Hepatocyte (in vitro differentiated cells): ENCODE measurements around the gene ISM2. TPM values are rescaled to one million over a fixed set of nuclear protein-coding genes. Genes with fewer than 3 reads are reported as not detected.
A peak's percentile ranks its signal among the peaks of the same experiment; 100 is the strongest.

Experiments used
- DNase-seq: peaks from one replicate; pipeline ENCODE4 v3.0.0-alpha.2; 2016; ENCODE audit warnings: low spot score
- H2AFZ ChIP-seq: fragments of 200-600 bp; sonication (generic); 2 replicates; pipeline ENCODE4 v1.6.0; 2016; ENCODE audit warnings: antibody characterized with exemption, mild to moderate bottlenecking
- H3K27ac ChIP-seq: fragments of 200-600 bp; sonication (generic); 2 replicates; pipeline ENCODE4 v1.5.1; 2016; ENCODE audit warnings: mild to moderate bottlenecking
- H3K27me3 ChIP-seq: fragments of 200-600 bp; sonication (generic); 2 replicates; pipeline ENCODE4 v1.6.1; 2016
- H3K36me3 ChIP-seq: fragments of 200-600 bp; sonication (generic); replicated peaks from 2 replicates; pipeline ENCODE4 v1.5.1; 2016; ENCODE audit warnings: low read depth; ENCODE audit not compliant: insufficient read depth
- H3K4me1 ChIP-seq: fragments of 200-600 bp; sonication (generic); 2 replicates; pipeline ENCODE4 v1.5.1; 2016; ENCODE audit warnings: mild to moderate bottlenecking, moderate library complexity; ENCODE audit not compliant: insufficient read depth
- H3K4me2 ChIP-seq: fragments of 200-600 bp; sonication (generic); 2 replicates; pipeline ENCODE4 v1.6.0; 2016
- H3K4me3 ChIP-seq: fragments of 200-600 bp; sonication (generic); 2 replicates; pipeline ENCODE4 v1.5.1; 2016; ENCODE audit warnings: mild to moderate bottlenecking
- H3K79me2 ChIP-seq: fragments of 200-600 bp; sonication (generic); 2 replicates; pipeline ENCODE4 v1.6.0; 2017; ENCODE audit warnings: mild to moderate bottlenecking
- H3K9me2 ChIP-seq: fragments of 200-600 bp; sonication (generic); replicated peaks from 2 replicates; pipeline ENCODE4 v1.6.0; 2017; ENCODE audit warnings: mild to moderate bottlenecking; ENCODE audit not compliant: insufficient read depth
- H3K9me3 ChIP-seq: fragments of 200-600 bp; sonication (generic); 2 replicates; pipeline ENCODE4 v1.5.1; 2016; ENCODE audit warnings: low read depth, mild to moderate bottlenecking
- H4K20me1 ChIP-seq: fragments of 200-600 bp; sonication (generic); 2 replicates; pipeline ENCODE4 v1.6.0; 2016; ENCODE audit warnings: mild to moderate bottlenecking; ENCODE audit not compliant: insufficient read depth, poor library complexity, severe bottlenecking
- EZH2 ChIP-seq: fragments of 200-600 bp; sonication (generic); IDR thresholded peaks from 2 replicates; pipeline ENCODE4 v1.6.1; 2016; ENCODE audit warnings: antibody characterized with exemption, mild to moderate bottlenecking, borderline replicate concordance
- EZH2phosphoT487 ChIP-seq: fragments of 200-600 bp; sonication (generic); IDR thresholded peaks from one replicate; pipeline ENCODE4 v1.6.1; 2018; ENCODE audit warnings: antibody characterized with exemption, mild to moderate bottlenecking, low read depth, moderate library complexity; ENCODE audit not compliant: unreplicated experiment, severe bottlenecking
- WGBS: methylation state at CpG from one replicate; pipeline ENCODE4 v1.1.6; 2016; ENCODE audit warnings: low lambda C conversion rate; ENCODE audit errors: missing lambda C conversion rate; 5-methylcytosine and 5-hydroxymethylcytosine counted together
- polyA plus RNA-seq: library from polyadenylated mRNA; unstranded; fragments of >200 nt; fragmentation: Nextera tagmentation; extraction: Ambion mirVana; gene quantifications from 2 replicates; pipeline ENCODE4 v1.2.1, GENCODE V29; 2016
- total RNA-seq: library from RNA; depleted of rRNA; stranded (reverse); fragments of >200 nt; gene quantifications from 2 replicates; pipeline ENCODE4 v1.2.3, GENCODE V29; 2014
- TF ChIP-seq, protein P1 (sequence below): fragments of 200-600 bp; sonication (generic); IDR thresholded peaks from 2 replicates; pipeline ENCODE4 v1.5.1; 2016; ENCODE audit warnings: antibody characterized with exemption, mild to moderate bottlenecking; ENCODE audit not compliant: poor library complexity

ISM2 gene
- total and polyA plus RNA-seq, 2 experiments from 2014 or later: 5.1 to 6.3 TPM

DNA sequence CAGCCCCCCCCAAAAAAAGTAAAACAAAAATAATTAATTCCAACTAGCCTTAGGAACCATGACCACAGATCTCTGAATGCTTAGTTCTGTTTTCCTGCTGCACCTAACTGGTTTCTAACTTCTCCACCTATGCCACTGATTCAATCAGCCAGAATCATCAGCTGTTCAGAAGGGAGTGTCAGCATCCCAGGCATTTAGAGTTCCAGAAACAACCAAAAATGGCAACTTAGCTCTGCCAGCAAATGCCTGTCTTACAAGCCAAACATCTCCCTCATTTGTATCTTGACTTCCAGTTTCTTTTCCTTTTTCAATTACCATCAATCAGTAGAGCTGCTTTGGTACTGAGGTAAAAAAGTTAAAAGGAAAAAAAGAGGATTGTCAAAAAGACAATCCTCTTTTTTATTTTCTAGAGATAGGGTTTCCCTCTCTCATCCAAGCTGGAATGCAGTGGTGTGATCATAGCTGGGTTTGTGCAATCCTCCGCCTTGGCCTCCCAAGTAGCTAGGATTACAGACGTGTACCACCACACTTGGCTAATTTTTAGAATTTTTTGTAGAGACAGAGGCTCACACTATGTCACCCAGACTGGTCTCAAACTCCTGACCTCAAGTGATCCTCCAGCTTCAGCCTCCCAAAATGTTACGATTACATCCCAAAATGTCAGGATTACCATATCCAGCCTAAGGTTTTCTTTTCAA, 45.2 kb upstream of the ISM2 start:
- WGBS: 80% methylated on average over 3 of the region's 3 CpGs

DNA sequence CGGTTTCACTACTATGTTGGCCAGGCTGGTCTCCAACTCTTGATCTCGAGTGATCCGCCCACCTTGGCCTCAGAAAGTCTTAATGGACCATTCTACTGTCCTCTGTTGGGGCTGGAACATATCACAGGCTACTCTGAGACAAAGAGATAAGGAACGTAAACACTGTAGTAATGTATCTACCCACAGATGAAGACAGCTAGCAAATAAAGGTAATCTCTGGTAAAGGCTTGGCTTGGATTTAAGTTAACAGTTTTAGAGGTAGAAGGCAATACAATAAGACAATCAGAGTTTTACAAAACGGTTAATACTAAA, 44.6 kb upstream of the ISM2 start:
- Histone ChIP-seq H3K4me3 (no peak overlapping the region), H4K20me1 (no peaks in the 10 kb centered on the region), H3K27ac (peak overlapping the region; percentile 58), H3K9me3 (no peaks in the 10 kb centered on the region), H2AFZ (no peak overlapping the region), H3K36me3 (no peaks in the 10 kb centered on the region), H3K4me1 (peaks cover 24% of the 10 kb centered on the region), H3K27me3 (no peaks in the 10 kb centered on the region), H3K9me2 (no peaks in the 10 kb centered on the region), H3K79me2 (no peaks in the 10 kb centered on the region), H3K4me2 (peak overlapping the region; percentile 47)
- WGBS: 27% methylated on average over 5 of the region's 5 CpGs
- DNase-seq: no peak
- TF ChIP-seq, protein P1, sequence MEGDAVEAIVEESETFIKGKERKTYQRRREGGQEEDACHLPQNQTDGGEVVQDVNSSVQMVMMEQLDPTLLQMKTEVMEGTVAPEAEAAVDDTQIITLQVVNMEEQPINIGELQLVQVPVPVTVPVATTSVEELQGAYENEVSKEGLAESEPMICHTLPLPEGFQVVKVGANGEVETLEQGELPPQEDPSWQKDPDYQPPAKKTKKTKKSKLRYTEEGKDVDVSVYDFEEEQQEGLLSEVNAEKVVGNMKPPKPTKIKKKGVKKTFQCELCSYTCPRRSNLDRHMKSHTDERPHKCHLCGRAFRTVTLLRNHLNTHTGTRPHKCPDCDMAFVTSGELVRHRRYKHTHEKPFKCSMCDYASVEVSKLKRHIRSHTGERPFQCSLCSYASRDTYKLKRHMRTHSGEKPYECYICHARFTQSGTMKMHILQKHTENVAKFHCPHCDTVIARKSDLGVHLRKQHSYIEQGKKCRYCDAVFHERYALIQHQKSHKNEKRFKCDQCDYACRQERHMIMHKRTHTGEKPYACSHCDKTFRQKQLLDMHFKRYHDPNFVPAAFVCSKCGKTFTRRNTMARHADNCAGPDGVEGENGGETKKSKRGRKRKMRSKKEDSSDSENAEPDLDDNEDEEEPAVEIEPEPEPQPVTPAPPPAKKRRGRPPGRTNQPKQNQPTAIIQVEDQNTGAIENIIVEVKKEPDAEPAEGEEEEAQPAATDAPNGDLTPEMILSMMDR: no peak
- TF ChIP-seq EZH2 (no peak), EZH2phosphoT487 (no peak)

More for the DNA sequence above, 45.2 kb upstream of the ISM2 start:
- no peaks in the 10 kb centered on the region for H3K9me3 ChIP-seq
- DNase-seq: no peak
- H3K27me3 ChIP-seq: no peaks in the 10 kb centered on the region
- no peak for TF ChIP-seq EZH2
- TF ChIP-seq, protein P1: no peak
- TF ChIP-seq EZH2phosphoT487: no peak
- H4K20me1 ChIP-seq: no peaks in the 10 kb centered on the region
- peaks cover 24% of the 10 kb centered on the region for H3K4me1 ChIP-seq
- H3K4me2 ChIP-seq: peak overlapping the region; percentile 47
- H3K79me2 ChIP-seq: no peaks in the 10 kb centered on the region
- H3K27ac ChIP-seq: peak overlapping the region; percentile 58
- H3K4me3 ChIP-seq: no peak overlapping the region
- H3K36me3 ChIP-seq: no peaks in the 10 kb centered on the region
- H2AFZ ChIP-seq: no peak overlapping the region
- no peaks in the 10 kb centered on the region for H3K9me2 ChIP-seq

- H3K9me2 ChIP-seq: no peaks in the 10 kb centered on the region
- H3K27me3 ChIP-seq: no peaks in the 10 kb centered on the region
- peak overlapping the region; percentile 47 for H3K4me2 ChIP-seq
- H3K36me3 ChIP-seq: no peaks in the 10 kb centered on the region
- no peaks in the 10 kb centered on the region for H4K20me1 ChIP-seq
- H3K9me3 ChIP-seq: no peaks in the 10 kb centered on the region
- DNase-seq: peak; percentile 19
- no peak overlapping the region for H2AFZ ChIP-seq
- H3K27ac ChIP-seq: peak overlapping the region; percentile 58
- H3K4me3 ChIP-seq: no peak overlapping the region
- no peaks in the 10 kb centered on the region for H3K79me2 ChIP-seq
- WGBS: 30% methylated on average over 11 of the region's 11 CpGs
- TF ChIP-seq EZH2 (no peak), EZH2phosphoT487 (no peak)
- TF ChIP-seq, protein P1: no peak
- H3K4me1 ChIP-seq: peaks cover 24% of the 10 kb centered on the region
Measured at GRCh38 chr14:77542421-77543239, 44.0 kb upstream of the ISM2 start.
